Panc1 (cell line): ENCODE measurements around the gene KIAA0232. TPM values are rescaled to one million over a fixed set of nuclear protein-coding genes. Genes with fewer than 3 reads are reported as not detected.
A peak's percentile ranks its signal among the peaks of the same experiment; 100 is the strongest.

ENCODE experiments used
- ATAC-seq: fragments of 200-7000 bp; cut with Tn5 transposase; 2 replicates; pipeline ENCODE4 v1.9.1; 2020; ENCODE audit warnings: mild to moderate bottlenecking, moderate library complexity
- Bru-seq: library from RNA; stranded (reverse); fragments of 400-500 nt; gene quantifications from one replicate; lab custom pipeline; 2021; lab: Mats Ljungman, UMichigan
- BruChase-seq, 2 experiments: library from RNA; stranded (reverse); fragments of 400-500 nt; gene quantifications; one replicate each; lab custom pipeline; 2021; lab: Mats Ljungman, UMichigan
- BruUV-seq: library from RNA; stranded (reverse); fragments of 400-500 nt; replicated peaks from 2 replicates; lab custom pipeline; 2021; lab: Mats Ljungman, UMichigan
- CTCF ChIA-PET: fragments of 300-600 bp; sonication (Branson Sonifier 250); formaldehyde crosslinking; loops from one replicate; lab custom pipeline; 2022; ENCODE audit warnings: antibody characterized with exemption; lab: Charles Lee
- POLR2A ChIA-PET: fragments of 300-600 bp; sonication (Branson Sonifier 250); formaldehyde crosslinking; loops from one replicate; lab custom pipeline; 2022; ENCODE audit warnings: antibody characterized with exemption; lab: Charles Lee
- DNase-seq: peaks from one replicate; pipeline ENCODE4 v3.0.0-alpha.2; 2010; ENCODE audit warnings: low read depth, low spot score
- H3K27ac ChIP-seq: 2 replicates; pipeline ENCODE4 v1.5.1; 2011; ENCODE audit warnings: mild to moderate bottlenecking, low read length, inconsistent platforms
- H3K27me3 ChIP-seq: fragments of 200-500 bp; sonication (Bioruptor generic); 2 replicates; pipeline ENCODE4 v1.6.0; 2014; ENCODE audit warnings: low read length, inconsistent platforms; ENCODE audit not compliant: control insufficient read depth, insufficient read depth
- H3K36me3 ChIP-seq: fragments of 200-500 bp; sonication (Bioruptor generic); 2 replicates; pipeline ENCODE4 v1.5.1; 2014; ENCODE audit warnings: inconsistent platforms, mild to moderate bottlenecking, low read length, moderate library complexity; ENCODE audit not compliant: control insufficient read depth, insufficient read depth
- H3K4me1 ChIP-seq: 2 replicates; pipeline ENCODE4 v1.5.1; 2011; ENCODE audit warnings: inconsistent platforms, mild to moderate bottlenecking, low read length, moderate library complexity; ENCODE audit not compliant: control insufficient read depth, insufficient read depth
- H3K4me3 ChIP-seq, 2 experiments: 2 replicates each; pipeline ENCODE4 v1.5.1; 2011 to 2012; ENCODE audit warnings: low read depth in 2 of 2, low read length in 2 of 2, mild to moderate bottlenecking in 2 of 2, inconsistent platforms in 1 of 2, moderate library complexity in 1 of 2
- H3K9me3 ChIP-seq: fragments of 200-500 bp; sonication (Bioruptor generic); 2 replicates; pipeline ENCODE4 v1.5.1; 2014; ENCODE audit warnings: low read depth, mild to moderate bottlenecking, inconsistent platforms, low read length, moderate library complexity; ENCODE audit not compliant: control insufficient read depth, insufficient read depth
- CTCF ChIP-seq: fragments of 450-650 bp; IDR thresholded peaks from 2 replicates; pipeline ENCODE4 v1.5.1; 2017; ENCODE audit warnings: mild to moderate bottlenecking
- REST ChIP-seq, 2 experiments: IDR thresholded peaks; 2 replicates each; pipeline ENCODE4 v1.6.1; 2011 to 2012; ENCODE audit warnings: low read depth in 2 of 2, control low read depth in 1 of 2, low read length in 1 of 2, mild to moderate bottlenecking in 1 of 2, moderate library complexity in 1 of 2; ENCODE audit not compliant: insufficient read depth in 1 of 2
- SIN3A ChIP-seq: IDR thresholded peaks from 2 replicates; pipeline ENCODE4 v1.6.1; 2012; ENCODE audit warnings: low read depth, mild to moderate bottlenecking, low read length, moderate library complexity, borderline replicate concordance; ENCODE audit not compliant: insufficient read depth
- in situ Hi-C: cut with HindIII; loops from 2 replicates; pipeline ENCODE4 v1.10.0; 2016; ENCODE audit warnings: low sequenced_read_pairs, low pct_unique_long_range_greater_than_20kb
- intact Hi-C: fragments of 100-400 bp; cut with micrococcal nuclease; formaldehyde crosslinking; loops from one replicate; pipeline ENCODE4 v1.10.0; 2022; ENCODE audit not compliant: unreplicated experiment
- long read RNA-seq: library from polyadenylated mRNA; unstranded; transcript quantifications from one replicate; pipeline ENCODE4 v2.0.0, GENCODE V29; 2021; ENCODE audit not compliant: unreplicated experiment
- polyA plus RNA-seq: library from polyadenylated mRNA; unstranded; fragments of >200 nt; gene quantifications from one replicate; pipeline ENCODE4 v1.2.1, GENCODE V29; 2012; ENCODE audit warnings: missing spikeins; ENCODE audit not compliant: insufficient read length
- total RNA-seq: library from RNA; stranded (reverse); gene quantifications from one replicate; pipeline ENCODE4 v1.2.1, GENCODE V29; 2021; ENCODE audit not compliant: unreplicated experiment

The KIAA0232 gene
- total RNA-seq (20.2 TPM), Bru-seq, nascent RNA (percentile 87 among the genes with signal in this experiment), BruChase-seq, experiment 1, labeled RNA remaining after a 2-hour chase (percentile 88 among the genes with signal in this experiment), BruChase-seq, experiment 2, labeled RNA remaining after a 6-hour chase (percentile 73 among the genes with signal in this experiment)
- 6.8 TPM for polyA plus RNA-seq
- long read RNA-seq, full-length matches to known transcripts: 1 of 12 reads
- long read RNA-seq, partial matches to known transcripts: 9 of 12 reads
- long read RNA-seq, other reads (novel, unspliced or antisense): 2 of 12 reads

- intact Hi-C loops: loop anchor here (10.0 kb wide), 1 partner anchor 67 kb away; the partner anchor contains the start of gene BLOC1S4
- peak; percentile 91 for ATAC-seq
- no TSS peak for BruUV-seq
These were observed at the start of gene KIAA0232 for GRCh38 chr4:6782147-6782845. KIAA0232 (plus strand) TSS chr4:6782727; CDS start chr4:6824454, 41,727 bp downstream.

More at GRCh38 chr4:6782147-6782845, at the start of gene KIAA0232:
- no peak for DNase-seq
- no peaks in the 10 kb centered on the region for H3K27me3 ChIP-seq
- H3K9me3 ChIP-seq: no peaks in the 10 kb centered on the region
- no peaks in the 10 kb centered on the region; the same call in 1 of the 2 replicates for H3K36me3 ChIP-seq
- ChIA-PET CTCF (no interaction called here), POLR2A (no interaction called here)
- H3K4me1 ChIP-seq: peaks cover 15% of the 10 kb centered on the region
- in situ Hi-C loops: no loop called here
- H3K27ac ChIP-seq: peak within 1 kb of the TSS; percentile 79
- no peak for TF ChIP-seq REST (IDR thresholded peaks at IDR 0.05; ENCODE audit: insufficient read depth in 1 of 2, low read depth in 2 of 2, low read length in 1 of 2)
- TF ChIP-seq CTCF: 0 out of 2 replicates have a peak, but pooled peaks have one; percentile 6
- peak; percentile 85; the same call in 1 of the 2 replicates for TF ChIP-seq SIN3A
- H3K4me3 ChIP-seq: peak within 1 kb of the TSS; percentile 79 to 82
